GM12873 (cell line): ENCODE measurements around the gene SPDEF.

Experiments
- CTCF ChIP-seq: IDR thresholded peaks from 2 replicates; pipeline ENCODE4 v1.5.1; 2012; ENCODE audit warnings: low read depth, mild to moderate bottlenecking, moderate library complexity, low read length, control low read depth; ENCODE audit not compliant: insufficient read depth; ENCODE audit errors: missing control alignments

SPDEF gene

GRCh38 chr6:34597605-34598353, 41.6 kb upstream of the SPDEF start:
- no peak for TF ChIP-seq CTCF

GRCh38 chr6:34596798-34597197, 40.7 kb upstream of the SPDEF start:
- TF ChIP-seq CTCF, result no peak

- TF ChIP-seq CTCF, result no peak
Measured at GRCh38 chr6:34595332-34596184, 39.4 kb upstream of the SPDEF start.

- TF ChIP-seq CTCF, result no peak
Measured at GRCh38 chr6:34593701-34594100, 37.6 kb upstream of the SPDEF start.

GRCh38 chr6:34592208-34592952, 36.3 kb upstream of the SPDEF start:
- TF ChIP-seq CTCF, result no peak

GRCh38 chr6:34589691-34590090, 33.6 kb upstream of the SPDEF start:
- TF ChIP-seq CTCF, result no peak

- no peak for TF ChIP-seq CTCF
Measured at GRCh38 chr6:34589140-34589539, 33.0 kb upstream of the SPDEF start.
